HG03342 (cell line): ENCODE data around the gene CCDC50.

Experiments
- ATAC-seq: cut with Tn5 transposase; IDR thresholded peaks from one replicate; pipeline ENCODE4 v1.9.1; 2021; ENCODE audit warnings: mild to moderate bottlenecking, moderate library complexity; ENCODE audit not compliant: unreplicated experiment

Gene CCDC50, protein sequence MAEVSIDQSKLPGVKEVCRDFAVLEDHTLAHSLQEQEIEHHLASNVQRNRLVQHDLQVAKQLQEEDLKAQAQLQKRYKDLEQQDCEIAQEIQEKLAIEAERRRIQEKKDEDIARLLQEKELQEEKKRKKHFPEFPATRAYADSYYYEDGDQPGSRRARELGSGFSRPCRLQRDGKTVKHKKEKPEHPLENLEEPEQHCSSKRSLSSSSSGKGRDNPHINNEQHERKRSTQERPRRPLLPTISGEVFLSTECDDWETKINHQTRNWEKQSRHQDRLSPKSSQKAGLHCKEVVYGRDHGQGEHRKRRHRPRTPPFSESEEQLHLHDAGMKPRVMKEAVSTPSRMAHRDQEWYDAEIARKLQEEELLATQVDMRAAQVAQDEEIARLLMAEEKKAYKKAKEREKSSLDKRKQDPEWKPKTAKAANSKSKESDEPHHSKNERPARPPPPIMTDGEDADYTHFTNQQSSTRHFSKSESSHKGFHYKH

GRCh38 chr3:191328962-191329653 is at the start of gene CCDC50:
CCDC50 (plus strand) TSS chr3:191329394; CDS start chr3:191329675, 281 bp downstream.
- peak; percentile 83 for ATAC-seq

DNA sequence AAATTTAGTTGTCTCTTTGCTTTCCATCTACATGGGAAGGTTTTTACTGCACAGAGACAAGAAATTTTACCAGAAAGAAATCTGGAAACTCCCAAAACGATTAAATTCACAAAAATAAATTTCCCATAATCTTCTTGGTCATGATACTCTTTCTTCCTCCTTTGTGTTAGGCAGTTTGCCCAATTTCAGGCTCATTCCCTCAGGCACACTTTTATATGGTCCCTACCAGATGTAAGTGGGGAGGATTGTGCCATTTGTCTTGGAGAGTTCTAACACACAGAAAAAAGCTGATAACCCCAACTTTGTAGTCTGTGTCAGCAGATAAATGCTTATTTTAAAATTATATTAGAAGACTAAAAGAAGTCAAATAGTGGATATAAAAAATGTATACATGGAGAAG is 49.1 kb upstream of the CCDC50 start:
- ATAC-seq: no peak

DNA sequence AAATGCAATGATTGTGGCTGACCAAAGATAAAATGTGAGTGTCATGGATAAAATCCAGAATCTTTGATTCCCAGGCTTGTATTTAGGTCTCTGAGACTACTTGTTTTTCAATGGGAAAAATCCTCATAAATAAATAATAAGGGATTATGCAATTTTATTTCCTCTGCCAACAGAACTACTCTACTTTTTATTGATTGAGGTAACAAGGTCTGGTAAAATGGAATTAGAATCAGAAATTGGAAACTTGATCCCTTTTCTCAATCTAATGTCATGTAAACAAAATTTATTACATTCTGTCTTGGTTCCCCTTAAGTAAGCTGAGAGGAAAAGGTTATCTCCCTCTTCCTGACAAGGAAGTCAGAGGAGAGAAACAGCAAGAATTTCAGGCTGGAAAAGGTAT is 48.3 kb upstream of the CCDC50 start:
- no peak for ATAC-seq

DNA sequence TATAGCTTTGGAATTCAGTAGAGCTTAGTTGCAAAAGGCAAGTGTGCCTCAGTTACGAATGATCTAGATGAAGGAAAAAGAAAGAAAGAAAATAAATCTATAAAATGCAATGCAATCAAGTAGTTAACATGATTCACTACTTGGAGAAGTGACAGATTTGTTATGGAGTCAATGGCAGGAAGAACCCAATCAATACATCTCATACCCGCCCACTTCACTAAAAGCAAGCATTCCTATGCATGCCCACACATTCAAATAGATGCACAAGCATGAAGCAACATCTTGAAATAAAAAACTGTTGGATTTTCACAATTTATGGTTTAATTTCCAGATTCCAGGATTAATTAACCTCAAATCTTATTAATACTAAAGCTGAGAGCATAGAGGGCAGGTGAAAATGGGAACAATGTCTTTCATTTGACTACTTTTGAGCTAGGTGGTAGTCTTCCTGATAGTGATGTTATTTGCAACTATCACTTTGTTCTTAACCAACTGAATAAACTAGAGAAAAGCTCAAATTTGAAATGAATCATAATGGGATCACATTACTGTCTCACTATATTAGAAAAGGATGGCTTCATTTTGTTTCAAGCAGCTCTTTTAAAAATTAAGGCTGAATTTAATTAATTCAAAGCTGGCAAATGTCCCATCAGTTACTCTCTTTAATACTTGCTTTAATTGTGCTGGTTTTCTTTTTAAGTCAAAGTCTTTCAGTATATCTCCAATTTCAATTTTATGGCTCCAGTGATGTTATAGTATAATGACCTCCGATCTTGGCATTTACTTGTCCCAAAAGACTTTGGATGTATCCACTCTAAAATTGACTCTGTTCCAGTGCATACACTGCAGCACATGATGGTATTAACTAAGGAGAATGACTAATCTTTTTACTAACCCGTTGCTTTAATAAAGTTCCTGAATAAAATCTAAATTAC is 46.7 kb upstream of the CCDC50 start:
- ATAC-seq: no peak

GRCh38 chr3:191283400-191283799 is 45.8 kb upstream of the CCDC50 start:
- no peak for ATAC-seq

- peak; percentile 92 for ATAC-seq
Observed at GRCh38 chr3:191290311-191291025, 38.7 kb upstream of the CCDC50 start.

GRCh38 chr3:191292243-191293015 is 36.8 kb upstream of the CCDC50 start:
- no peak for ATAC-seq

DNA sequence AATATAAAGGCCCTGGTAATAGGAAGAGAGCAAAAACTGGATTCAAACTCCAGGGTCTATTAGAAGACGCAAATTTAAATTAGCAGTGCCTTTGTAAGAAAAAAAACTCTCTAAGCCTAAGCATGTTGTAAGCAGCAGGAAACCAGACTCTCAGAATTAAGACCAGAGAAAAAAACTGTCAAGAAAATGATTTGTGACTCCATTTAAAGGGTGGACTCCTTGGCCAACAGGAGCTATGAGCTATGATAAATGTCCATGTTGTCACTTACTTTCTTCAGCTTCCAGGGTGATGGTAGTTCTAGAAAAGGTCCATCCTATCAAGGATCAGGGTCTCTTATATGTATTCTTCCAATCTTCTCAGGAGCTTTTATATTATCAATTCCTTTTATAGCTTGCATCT is 34.9 kb upstream of the CCDC50 start:
- ATAC-seq: no peak

DNA sequence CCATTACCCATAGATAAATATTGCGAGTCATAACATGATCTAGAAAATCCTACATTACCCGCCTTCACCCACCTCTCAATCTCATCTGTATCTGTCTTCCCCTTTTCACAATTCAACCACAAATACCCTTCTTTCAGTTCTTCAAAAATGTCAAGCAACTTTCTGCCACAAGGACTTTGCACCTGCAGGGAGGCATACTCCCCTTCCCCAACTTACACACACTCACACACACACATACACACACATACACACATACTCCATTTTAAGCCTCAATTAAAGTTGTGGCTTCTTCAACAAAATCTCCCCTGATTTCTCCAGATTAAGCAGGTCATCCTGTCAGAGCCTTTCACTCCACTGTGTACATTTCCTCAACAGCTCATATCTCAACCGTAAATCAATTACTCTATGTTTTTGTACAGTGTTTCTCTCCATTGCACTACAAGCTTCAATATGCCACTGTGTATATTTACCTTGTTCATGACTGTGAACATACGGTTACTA is 33.1 kb upstream of the CCDC50 start:
- peak; percentile 89 for ATAC-seq

DNA sequence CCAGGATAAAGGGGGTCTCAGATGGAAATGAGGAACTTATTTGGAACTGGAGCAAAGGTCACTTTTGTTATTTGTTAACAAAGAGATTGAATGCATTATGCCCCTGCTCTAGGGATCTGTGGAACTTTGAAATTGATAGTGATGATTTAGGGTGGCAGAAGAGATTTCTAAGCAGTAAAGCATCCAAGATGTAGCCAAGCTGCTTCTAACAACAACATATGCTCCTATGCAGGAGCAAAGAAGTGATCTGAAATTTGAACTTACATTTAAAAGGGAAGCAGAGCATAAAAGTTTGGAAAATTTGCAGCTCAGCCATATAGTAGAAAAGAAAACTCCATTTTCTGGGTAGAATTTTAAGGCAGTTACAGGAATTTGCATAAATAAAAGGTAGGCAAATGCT is 30.3 kb upstream of the CCDC50 start:
- no peak for ATAC-seq

DNA sequence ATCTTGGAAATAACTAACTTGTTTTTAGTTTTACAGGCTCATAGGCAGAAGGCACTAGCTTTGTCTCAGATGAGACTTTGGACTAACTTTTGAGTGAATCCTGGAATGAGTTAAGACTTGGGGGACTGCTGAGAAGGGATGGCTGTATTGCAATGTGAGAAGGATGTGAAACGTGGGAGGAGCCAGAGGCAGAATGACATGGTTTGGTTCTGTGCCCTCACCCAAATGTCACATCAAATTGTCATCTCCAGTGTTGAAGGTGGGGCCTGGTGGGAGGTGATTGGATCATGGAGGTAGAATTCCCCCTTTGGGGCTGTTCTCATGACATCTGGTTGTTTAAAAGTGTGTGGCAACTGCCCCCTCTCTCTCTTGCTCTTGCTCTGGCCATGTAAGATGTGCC is 28.8 kb upstream of the CCDC50 start:
- no peak for ATAC-seq

GRCh38 chr3:191301017-191301416 is 28.2 kb upstream of the CCDC50 start:
- peak; percentile 79 for ATAC-seq

GRCh38 chr3:191301782-191302411 is 27.3 kb upstream of the CCDC50 start:
- ATAC-seq: no peak

DNA sequence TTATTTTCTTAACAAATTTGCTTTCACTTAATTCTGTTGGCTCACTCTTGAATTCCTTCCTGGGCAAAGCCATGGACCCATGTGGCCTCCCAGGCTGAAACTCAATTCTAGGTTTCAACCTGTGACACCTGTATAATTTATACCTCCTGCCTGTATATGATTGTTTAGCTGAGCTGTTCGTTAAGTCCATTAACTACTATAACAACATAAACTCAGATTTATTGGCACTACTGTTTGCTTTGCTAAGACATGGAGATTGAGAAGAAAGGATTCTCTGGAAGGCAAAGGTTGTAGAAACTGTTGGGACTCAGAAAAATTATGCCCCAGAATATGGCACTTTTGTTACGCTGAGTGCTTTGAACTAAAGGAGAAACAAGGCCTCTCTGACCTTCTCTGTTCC is 26.7 kb upstream of the CCDC50 start:
- ATAC-seq: no peak

DNA sequence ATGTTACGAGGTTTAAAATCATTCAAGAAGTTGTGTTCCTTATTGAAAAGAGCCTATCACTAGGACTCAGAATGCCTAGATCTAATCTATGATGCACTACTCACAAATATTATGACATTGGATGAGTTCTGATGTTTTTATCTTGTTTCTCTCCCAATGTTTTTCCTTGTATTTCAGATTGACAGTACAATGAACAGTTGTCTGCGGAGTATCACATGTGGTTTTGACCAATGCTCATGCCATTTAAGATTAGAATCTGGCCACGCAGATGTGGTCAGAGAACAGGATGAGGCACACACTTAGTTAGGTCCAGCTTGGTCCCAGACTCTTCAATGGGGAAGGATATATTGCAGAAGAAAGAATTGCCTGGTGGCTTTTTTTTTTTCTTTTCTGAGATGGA is 25.6 kb upstream of the CCDC50 start:
- ATAC-seq: no peak

DNA sequence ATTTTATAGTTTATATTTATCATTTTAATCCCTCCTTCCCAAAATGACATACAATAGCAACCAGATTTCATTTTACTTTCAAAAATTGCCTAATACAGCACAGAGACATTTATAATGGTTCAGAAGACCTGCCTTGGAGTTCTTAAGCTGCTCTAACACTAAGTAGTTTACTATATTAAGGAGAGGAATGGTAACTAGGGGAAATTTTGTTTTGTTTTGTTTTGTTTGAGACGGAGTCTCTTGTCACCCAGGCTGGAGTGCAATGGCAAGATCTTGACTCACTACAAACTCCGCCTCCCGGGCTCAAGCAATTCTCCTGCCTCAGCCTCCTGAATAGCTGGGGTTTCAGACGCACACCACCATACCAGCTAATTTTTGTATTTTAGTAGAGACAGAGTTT is 22.8 kb upstream of the CCDC50 start:
- ATAC-seq: no peak

GRCh38 chr3:191307341-191307740 is 21.9 kb upstream of the CCDC50 start:
- no peak for ATAC-seq

DNA sequence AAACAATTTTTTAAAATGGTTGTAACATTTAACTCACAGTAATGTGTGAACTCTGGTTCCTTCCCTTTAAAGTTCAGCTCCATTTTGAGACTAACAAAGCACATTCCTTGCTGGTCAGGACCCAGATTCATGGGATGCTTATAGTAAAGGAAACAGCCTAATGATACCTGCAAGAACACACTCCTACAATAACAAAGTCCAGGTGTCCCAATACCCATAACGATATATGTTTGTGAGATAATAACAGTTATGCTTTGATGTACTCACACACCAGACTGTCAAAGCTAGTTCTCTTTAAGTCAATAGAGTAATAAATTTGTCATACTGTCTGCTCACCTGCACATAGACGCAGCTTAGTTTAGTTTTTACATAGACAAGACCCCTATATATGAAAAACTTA is 15.9 kb upstream of the CCDC50 start:
- ATAC-seq: no peak

- no peak for ATAC-seq
Observed at GRCh38 chr3:191314109-191314728, 15.0 kb upstream of the CCDC50 start.
